Mucosa of stomach (tissue), 1 donor: ENCODE results near the gene CLIP2.
"Not testable (repeated sequence)": the region's sequence is repeated elsewhere in the genome, so short reads cannot be mapped to it uniquely, and the experiment has no call there.

ENCODE experiments used
- H3K27me3 ChIP-seq: one replicate; pipeline ENCODE4 v1.7.0; 2013; ENCODE audit warnings: mild to moderate bottlenecking, low read length; ENCODE audit not compliant: control insufficient read depth, insufficient read depth
- H3K36me3 ChIP-seq: one replicate; pipeline ENCODE4 v1.7.0; 2013; ENCODE audit warnings: low read length; ENCODE audit not compliant: control insufficient read depth, insufficient read depth
- H3K4me1 ChIP-seq: one replicate; pipeline ENCODE4 v1.7.0; 2013; ENCODE audit warnings: mild to moderate bottlenecking, low read length; ENCODE audit not compliant: control insufficient read depth, insufficient read depth
- H3K4me3 ChIP-seq: one replicate; pipeline ENCODE4 v1.7.0; 2013; ENCODE audit warnings: low read length
- H3K9ac ChIP-seq: one replicate; pipeline ENCODE4 v1.7.0; 2013; ENCODE audit warnings: mild to moderate bottlenecking, low read length, moderate library complexity
- H3K9me3 ChIP-seq: one replicate; pipeline ENCODE4 v1.7.0; 2013; ENCODE audit warnings: mild to moderate bottlenecking, low read length, moderate library complexity; ENCODE audit not compliant: control insufficient read depth
- donor health status: Pancreatic carcinoma.

Gene CLIP2

GRCh38 chr7:74396993-74397392 lies 107.8 kb downstream of the CLIP2 start:
- Histone ChIP-seq H3K4me3 (no peak overlapping the region), H3K36me3 (peaks cover 8% of the 10 kb centered on the region), H3K4me1 (no peaks in the 10 kb centered on the region), H3K27me3 (no peaks in the 10 kb centered on the region), H3K9me3 (no peaks in the 10 kb centered on the region), H3K9ac (no peak overlapping the region)

- no peaks in the 10 kb centered on the region for H3K4me1 ChIP-seq
- no peak overlapping the region for H3K9ac ChIP-seq
- H3K4me3 ChIP-seq = no peak overlapping the region
- H3K27me3 ChIP-seq = no peaks in the 10 kb centered on the region
- H3K9me3 ChIP-seq = no peaks in the 10 kb centered on the region
- peaks cover 8% of the 10 kb centered on the region for H3K36me3 ChIP-seq
Measured at GRCh38 chr7:74398426-74398825, 109.2 kb downstream of the CLIP2 start.

- Histone ChIP-seq H3K27me3 (no peaks in the 10 kb centered on the region), H3K36me3 (peaks cover 8% of the 10 kb centered on the region), H3K9ac (no peak overlapping the region), H3K4me3 (no peak overlapping the region), H3K4me1 (no peaks in the 10 kb centered on the region), H3K9me3 (no peaks in the 10 kb centered on the region)
Measured at GRCh38 chr7:74399006-74399405, 109.8 kb downstream of the CLIP2 start.

- Histone ChIP-seq H3K4me3 (no peak overlapping the region), H3K9ac (no peak overlapping the region), H3K36me3 (peaks cover 14% of the 10 kb centered on the region), H3K27me3 (no peaks in the 10 kb centered on the region), H3K9me3 (no peaks in the 10 kb centered on the region), H3K4me1 (no peaks in the 10 kb centered on the region)
Measured at GRCh38 chr7:74400420-74401136, 111.4 kb downstream of the CLIP2 start.

GRCh38 chr7:74401137-74401859 lies 112.1 kb downstream of the CLIP2 start:
- Histone ChIP-seq H3K36me3 (peaks cover 14% of the 10 kb centered on the region), H3K9ac (no peak overlapping the region), H3K4me3 (no peak overlapping the region)

GRCh38 chr7:74402668-74403067 lies 113.5 kb downstream of the CLIP2 start:
- H3K9ac ChIP-seq, H3K4me3 ChIP-seq, H3K9me3 ChIP-seq, H3K4me1 ChIP-seq, H3K36me3 ChIP-seq, H3K27me3 ChIP-seq: not testable (repeated sequence)

More at GRCh38 chr7:74401137-74401859, 112.1 kb downstream of the CLIP2 start:
- no peaks in the 10 kb centered on the region for H3K27me3 ChIP-seq
- H3K9me3 ChIP-seq = no peaks in the 10 kb centered on the region
- H3K4me1 ChIP-seq = no peaks in the 10 kb centered on the region

- H3K36me3 ChIP-seq = peaks cover 6% of the 10 kb centered on the region
- no peaks in the 10 kb centered on the region for H3K9me3 ChIP-seq
Measured at GRCh38 chr7:74403521-74404387, 114.5 kb downstream of the CLIP2 start.

GRCh38 chr7:74404388-74404700 lies 115.1 kb downstream of the CLIP2 start:
- H3K27me3 ChIP-seq = no peaks in the 10 kb centered on the region

More at GRCh38 chr7:74403521-74404387, 114.5 kb downstream of the CLIP2 start:
- no peak overlapping the region for H3K4me3 ChIP-seq
- H3K4me1 ChIP-seq = no peaks in the 10 kb centered on the region
- H3K9ac ChIP-seq = no peak overlapping the region
- no peaks in the 10 kb centered on the region for H3K27me3 ChIP-seq

GRCh38 chr7:74404741-74405140 lies 115.5 kb downstream of the CLIP2 start:
- Histone ChIP-seq H3K9ac (no peak overlapping the region), H3K27me3 (no peaks in the 10 kb centered on the region), H3K4me3 (no peak overlapping the region), H3K4me1 (no peaks in the 10 kb centered on the region), H3K36me3 (peaks cover 6% of the 10 kb centered on the region), H3K9me3 (no peaks in the 10 kb centered on the region)

More at GRCh38 chr7:74404388-74404700, 115.1 kb downstream of the CLIP2 start:
- Histone ChIP-seq H3K4me3 (no peak overlapping the region), H3K9ac (no peak overlapping the region), H3K9me3 (no peaks in the 10 kb centered on the region), H3K4me1 (no peaks in the 10 kb centered on the region), H3K36me3 (peaks cover 6% of the 10 kb centered on the region)

- Histone ChIP-seq H3K4me3 (no peak overlapping the region), H3K36me3 (peaks cover 6% of the 10 kb centered on the region), H3K27me3 (no peaks in the 10 kb centered on the region), H3K9me3 (no peaks in the 10 kb centered on the region), H3K4me1 (no peaks in the 10 kb centered on the region), H3K9ac (no peak overlapping the region)
Measured at GRCh38 chr7:74405191-74405898, 116.1 kb downstream of the CLIP2 start.

- Histone ChIP-seq H3K9ac (no peak overlapping the region), H3K4me3 (no peak overlapping the region), H3K9me3 (no peaks in the 10 kb centered on the region), H3K36me3 (peaks cover 6% of the 10 kb centered on the region), H3K27me3 (no peaks in the 10 kb centered on the region), H3K4me1 (no peaks in the 10 kb centered on the region)
Measured at GRCh38 chr7:74405899-74406512, 116.8 kb downstream of the CLIP2 start.
